H9 (cell line): ENCODE measurements around the gene NAGPA. TPM values are rescaled to one million over a fixed set of nuclear protein-coding genes. Genes with fewer than 3 reads are reported as not detected.

Experiments
- DNase-seq: peaks from one replicate; pipeline ENCODE4 v3.0.0-alpha.2; 2017
- H2AFZ ChIP-seq: one replicate; pipeline ENCODE4 v1.6.1; 2013; ENCODE audit warnings: mild to moderate bottlenecking, low read length, control low read depth, moderate library complexity
- H2AK5ac ChIP-seq: 2 replicates; pipeline ENCODE4 v1.6.1; 2013; ENCODE audit warnings: low read length, control low read depth, mixed read lengths; ENCODE audit not compliant: insufficient read length
- H2BK120ac ChIP-seq: one replicate; pipeline ENCODE4 v1.6.1; 2013; ENCODE audit warnings: low read depth, mild to moderate bottlenecking, low read length, control low read depth, inconsistent platforms; ENCODE audit not compliant: poor library complexity, severe bottlenecking
- H2BK12ac ChIP-seq: 2 replicates; pipeline ENCODE4 v1.6.1; 2013; ENCODE audit warnings: low read length, control low read depth, mixed read lengths, low read depth; ENCODE audit not compliant: insufficient read length
- H2BK15ac ChIP-seq: 2 replicates; pipeline ENCODE4 v1.6.1; 2013; ENCODE audit warnings: low read depth, low read length, control low read depth
- H2BK20ac ChIP-seq: one replicate; pipeline ENCODE4 v1.6.1; 2013; ENCODE audit warnings: low read depth, mild to moderate bottlenecking, low read length, control low read depth, inconsistent platforms; ENCODE audit not compliant: poor library complexity, severe bottlenecking
- H2BK5ac ChIP-seq: 2 replicates; pipeline ENCODE4 v1.6.1; 2013; ENCODE audit warnings: low read length, control low read depth, mixed read lengths; ENCODE audit not compliant: insufficient read length
- H3K14ac ChIP-seq: 2 replicates; pipeline ENCODE4 v1.6.1; 2013; ENCODE audit warnings: low read length, control low read depth; ENCODE audit not compliant: insufficient read depth
- H3K18ac ChIP-seq: 2 replicates; pipeline ENCODE4 v1.6.1; 2013; ENCODE audit warnings: low read depth, mild to moderate bottlenecking, mixed read lengths, low read length, control low read depth; ENCODE audit not compliant: insufficient read length
- H3K23ac ChIP-seq: 2 replicates; pipeline ENCODE4 v1.6.1; 2013; ENCODE audit warnings: low read length, control low read depth, mixed read lengths, low read depth; ENCODE audit not compliant: insufficient read length
- H3K23me2 ChIP-seq: 2 replicates; pipeline ENCODE4 v1.6.1; 2013; ENCODE audit warnings: low read depth, mild to moderate bottlenecking, mixed read lengths, low read length, control low read depth; ENCODE audit not compliant: insufficient read length, poor library complexity, severe bottlenecking
- H3K27ac ChIP-seq: 2 replicates; pipeline ENCODE4 v1.5.1; 2013; ENCODE audit warnings: low read length, control low read depth, mixed read lengths, low read depth; ENCODE audit not compliant: insufficient read length
- H3K27me3 ChIP-seq: 2 replicates; pipeline ENCODE4 v1.6.1; 2013; ENCODE audit warnings: low read length, control low read depth, inconsistent platforms; ENCODE audit not compliant: insufficient read depth
- H3K4ac ChIP-seq: 2 replicates; pipeline ENCODE4 v1.6.1; 2013; ENCODE audit warnings: low read depth, mild to moderate bottlenecking, control low read depth, inconsistent platforms, low read length, moderate library complexity
- H3K4me1 ChIP-seq: 2 replicates; pipeline ENCODE4 v1.6.1; 2013; ENCODE audit warnings: low read length, control low read depth, inconsistent platforms; ENCODE audit not compliant: insufficient read depth
- H3K4me2 ChIP-seq: 2 replicates; pipeline ENCODE4 v1.6.1; 2013; ENCODE audit warnings: low read length, control low read depth, mixed read lengths; ENCODE audit not compliant: insufficient read length, insufficient read depth
- H3K56ac ChIP-seq: 2 replicates; pipeline ENCODE4 v1.6.1; 2013; ENCODE audit warnings: low read depth, mild to moderate bottlenecking, mixed read lengths, low read length, control low read depth; ENCODE audit not compliant: insufficient read length
- H3K79me1 ChIP-seq: 2 replicates; pipeline ENCODE4 v1.6.1; 2013; ENCODE audit warnings: low read depth, mild to moderate bottlenecking, moderate library complexity, low read length, control low read depth, inconsistent platforms; ENCODE audit not compliant: insufficient read depth, poor library complexity, severe bottlenecking
- H3K79me2 ChIP-seq: 2 replicates; pipeline ENCODE4 v1.6.1; 2013; ENCODE audit warnings: low read length, control low read depth, inconsistent platforms; ENCODE audit not compliant: insufficient read depth
- H3K9ac ChIP-seq: 2 replicates; pipeline ENCODE4 v1.6.1; 2013; ENCODE audit warnings: low read length, control low read depth, mixed read lengths; ENCODE audit not compliant: insufficient read length; ENCODE audit errors: extremely low read depth
- H3K9me3 ChIP-seq: one replicate; pipeline ENCODE4 v1.6.1; 2013; ENCODE audit warnings: low read depth, low read length, inconsistent platforms; ENCODE audit not compliant: control insufficient read depth
- H3T11ph ChIP-seq: one replicate; pipeline ENCODE4 v1.6.1; 2013; ENCODE audit warnings: mild to moderate bottlenecking, low read length, control low read depth, inconsistent platforms
- H4K20me1 ChIP-seq: one replicate; pipeline ENCODE4 v1.6.1; 2013; ENCODE audit not compliant: control insufficient read depth, insufficient read length, insufficient read depth
- H4K5ac ChIP-seq: 2 replicates; pipeline ENCODE4 v1.6.1; 2013; ENCODE audit warnings: low read depth, mild to moderate bottlenecking, mixed read lengths, low read length, control low read depth; ENCODE audit not compliant: insufficient read length
- H4K8ac ChIP-seq: replicated peaks from 2 replicates; pipeline ENCODE4 v1.6.1; 2013; ENCODE audit warnings: low read length, control low read depth, mixed read lengths, low read depth; ENCODE audit not compliant: insufficient read length
- H4K91ac ChIP-seq: 2 replicates; pipeline ENCODE4 v1.6.1; 2013; ENCODE audit warnings: low read depth, mild to moderate bottlenecking, moderate library complexity, mixed read lengths, low read length, control low read depth; ENCODE audit not compliant: insufficient read length
- H3K27ac Mint-ChIP-seq, 3 experiments: 2 replicates in 2 of 3; 3 replicates in 1 of 3; pipeline ENCODE4 v1.8.0; 2020 to 2021; ENCODE audit warnings: mixed read lengths in 3 of 3, mild to moderate bottlenecking in 1 of 3, moderate library complexity in 1 of 3
- H3K27me3 Mint-ChIP-seq: 2 replicates; pipeline ENCODE4 v1.8.0; 2021; ENCODE audit warnings: low read depth, mild to moderate bottlenecking, moderate library complexity, mixed read lengths
- H3K36me3 Mint-ChIP-seq, 3 experiments: 2 replicates in 2 of 3; 3 replicates in 1 of 3; pipeline ENCODE4 v1.8.0; 2020 to 2021; ENCODE audit warnings: low read depth in 3 of 3, mixed read lengths in 3 of 3; ENCODE audit not compliant: insufficient read depth in 1 of 3
- H3K4me1 Mint-ChIP-seq, 2 experiments: 2 replicates each; pipeline ENCODE4 v1.8.0; 2020; ENCODE audit warnings: mixed read lengths in 2 of 2
- H3K4me3 Mint-ChIP-seq, 2 experiments: 2 replicates in 1 of 2; 3 replicates in 1 of 2; pipeline ENCODE4 v1.8.0; 2020 to 2021; ENCODE audit warnings: mild to moderate bottlenecking in 2 of 2, mixed read lengths in 2 of 2, moderate library complexity in 1 of 2
- H3K9me3 Mint-ChIP-seq, 2 experiments: 2 replicates in 1 of 2; 3 replicates in 1 of 2; pipeline ENCODE4 v1.8.0; 2020; ENCODE audit warnings: mild to moderate bottlenecking in 2 of 2, mixed read lengths in 2 of 2, moderate library complexity in 1 of 2
- WGBS: extraction: QIAGEN DNeasy Blood & Tissue Kit; methylation state at CpG from one replicate; pipeline ENCODE4 v1.1.7; 2013; ENCODE audit warnings: missing lambda C conversion rate, low lambda C conversion rate, mixed read lengths; ENCODE audit not compliant: insufficient read length; ENCODE audit errors: extremely low coverage; 5-methylcytosine and 5-hydroxymethylcytosine counted together
- total RNA-seq: library from RNA; stranded (reverse); gene quantifications from 2 replicates; pipeline ENCODE4 v1.2.1, GENCODE V29; 2021
- TF ChIP-seq, protein P1 (sequence below): fragments of 200-600 bp; sonication (generic); conservative IDR thresholded peaks from 3 replicates; pipeline ENCODE4 v1.8.0; 2021; ENCODE audit warnings: antibody characterized with exemption, mild to moderate bottlenecking

The NAGPA gene
- total RNA-seq, 1 experiment from 2014 or later = 12.1 TPM

GRCh38 chr16:5006348-5007193, 27.2 kb downstream of the NAGPA start:
- Histone ChIP-seq H3T11ph (no peak overlapping the region), H3K9ac (no peak overlapping the region), H3K27ac (no peak overlapping the region), H2AFZ (no peak overlapping the region), H2BK12ac (no peak overlapping the region), H3K14ac (no peak overlapping the region), H3K4me2 (no peak overlapping the region), H2BK120ac (no peak overlapping the region), H4K91ac (no peak overlapping the region), H3K4ac (no peak overlapping the region), H3K27me3 (no peaks in the 10 kb centered on the region), H3K23me2 (no peaks in the 10 kb centered on the region), H3K23ac (no peak overlapping the region), H2BK15ac (no peak overlapping the region), H4K5ac (no peak overlapping the region), H4K20me1 (no peaks in the 10 kb centered on the region), H3K79me2 (no peaks in the 10 kb centered on the region), H2BK20ac (no peak overlapping the region), H2AK5ac (no peak overlapping the region), H3K79me1 (no peaks in the 10 kb centered on the region), H3K9me3 (no peaks in the 10 kb centered on the region), H2BK5ac (no peak overlapping the region), H4K8ac (no peak overlapping the region), H3K18ac (no peak overlapping the region), H3K4me1 (no peaks in the 10 kb centered on the region), H3K56ac (no peak overlapping the region)
- peaks cover 11 to 13% of the 10 kb centered on the region in 2 experiments for H3K4me1 Mint-ChIP-seq
- DNase-seq = no peak
- peak overlapping the region in 1 of 3 experiments; percentile 32; a peak in 1 of 7 replicates for H3K27ac Mint-ChIP-seq
- H3K36me3 Mint-ChIP-seq = peaks cover 0 to 6% (median 2%) of the 10 kb centered on the region in 3 experiments; a peak in 3 of 7 replicates
- H3K4me3 Mint-ChIP-seq = no peak overlapping the region
- peaks cover 3% of the 10 kb centered on the region; the same call in 1 of the 2 replicates for H3K27me3 Mint-ChIP-seq
- H3K9me3 Mint-ChIP-seq = peaks cover 2 to 4% of the 10 kb centered on the region in 2 experiments; a peak in 3 of 5 replicates
- TF ChIP-seq, protein P1, sequence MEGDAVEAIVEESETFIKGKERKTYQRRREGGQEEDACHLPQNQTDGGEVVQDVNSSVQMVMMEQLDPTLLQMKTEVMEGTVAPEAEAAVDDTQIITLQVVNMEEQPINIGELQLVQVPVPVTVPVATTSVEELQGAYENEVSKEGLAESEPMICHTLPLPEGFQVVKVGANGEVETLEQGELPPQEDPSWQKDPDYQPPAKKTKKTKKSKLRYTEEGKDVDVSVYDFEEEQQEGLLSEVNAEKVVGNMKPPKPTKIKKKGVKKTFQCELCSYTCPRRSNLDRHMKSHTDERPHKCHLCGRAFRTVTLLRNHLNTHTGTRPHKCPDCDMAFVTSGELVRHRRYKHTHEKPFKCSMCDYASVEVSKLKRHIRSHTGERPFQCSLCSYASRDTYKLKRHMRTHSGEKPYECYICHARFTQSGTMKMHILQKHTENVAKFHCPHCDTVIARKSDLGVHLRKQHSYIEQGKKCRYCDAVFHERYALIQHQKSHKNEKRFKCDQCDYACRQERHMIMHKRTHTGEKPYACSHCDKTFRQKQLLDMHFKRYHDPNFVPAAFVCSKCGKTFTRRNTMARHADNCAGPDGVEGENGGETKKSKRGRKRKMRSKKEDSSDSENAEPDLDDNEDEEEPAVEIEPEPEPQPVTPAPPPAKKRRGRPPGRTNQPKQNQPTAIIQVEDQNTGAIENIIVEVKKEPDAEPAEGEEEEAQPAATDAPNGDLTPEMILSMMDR = no peak
- WGBS = no CpG with 5 or more reads among the region's 22 CpGs
